GM18520 (cell line): ENCODE data around the gene SEC14L2.
"Not testable (repeated sequence)": the region's sequence is repeated elsewhere in the genome, so short reads cannot be mapped to it uniquely, and the experiment has no call there.

Source experiments
- ATAC-seq: cut with Tn5 transposase; IDR thresholded peaks from one replicate; pipeline ENCODE4 v1.9.1; 2021; ENCODE audit not compliant: unreplicated experiment

The SEC14L2 gene

DNA sequence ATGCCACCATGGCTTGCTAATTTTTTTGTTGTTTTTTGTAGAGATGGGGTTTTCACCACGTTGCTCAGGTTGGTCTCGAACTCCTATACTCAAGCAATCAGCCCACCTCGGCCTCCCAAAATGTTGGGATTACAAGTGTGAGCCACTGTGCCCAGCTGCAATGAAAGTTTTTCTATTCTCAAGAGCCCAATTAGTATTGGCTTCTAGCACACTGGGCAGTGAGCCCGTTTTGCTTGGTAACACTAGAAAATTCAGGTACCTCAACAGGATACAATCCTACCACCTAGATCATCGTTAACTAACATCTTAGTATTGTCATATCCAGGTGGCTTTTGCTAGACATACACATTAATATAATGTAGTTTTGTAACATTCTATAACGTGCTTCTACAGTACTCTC lies 56.0 kb downstream of the SEC14L2 start:
- ATAC-seq, result no peak

DNA sequence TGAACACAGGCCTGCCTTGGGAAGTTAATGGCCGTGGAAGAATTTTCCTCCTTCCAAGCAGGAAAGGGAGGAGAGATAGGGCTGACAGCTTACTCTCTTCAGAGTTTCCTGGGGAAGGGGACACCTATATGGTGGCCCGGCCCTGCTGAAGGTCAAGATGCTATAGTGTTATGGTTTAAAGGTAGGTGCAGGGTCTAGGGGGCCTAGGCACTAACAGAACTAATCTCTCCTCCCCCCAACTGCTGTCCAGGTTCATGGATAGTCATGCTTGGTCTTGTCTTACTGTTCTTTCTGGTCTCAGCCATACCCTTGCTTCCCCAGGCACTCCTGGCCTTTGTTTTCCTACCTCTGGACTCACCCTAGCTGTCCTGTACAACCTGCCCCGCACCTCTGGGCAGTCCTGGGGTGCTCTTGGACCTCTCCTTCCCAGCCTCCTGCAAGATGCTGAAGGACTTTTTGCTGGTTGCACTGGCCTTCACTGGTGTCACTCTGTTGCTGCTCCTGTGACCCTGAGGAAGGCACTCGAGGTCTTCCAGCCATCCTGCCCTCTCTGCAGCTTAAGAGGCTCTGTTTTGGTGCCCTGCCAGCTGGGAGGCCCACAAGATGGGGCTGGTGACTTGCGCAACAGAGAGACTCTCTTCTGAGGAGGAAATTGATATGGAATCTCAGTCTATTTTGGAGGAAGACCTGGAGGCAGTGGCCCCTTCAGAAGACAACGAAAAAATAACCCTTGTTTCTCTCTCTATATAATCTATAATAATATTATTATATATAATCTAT lies 57.1 kb downstream of the SEC14L2 start:
- ATAC-seq, result no peak

DNA sequence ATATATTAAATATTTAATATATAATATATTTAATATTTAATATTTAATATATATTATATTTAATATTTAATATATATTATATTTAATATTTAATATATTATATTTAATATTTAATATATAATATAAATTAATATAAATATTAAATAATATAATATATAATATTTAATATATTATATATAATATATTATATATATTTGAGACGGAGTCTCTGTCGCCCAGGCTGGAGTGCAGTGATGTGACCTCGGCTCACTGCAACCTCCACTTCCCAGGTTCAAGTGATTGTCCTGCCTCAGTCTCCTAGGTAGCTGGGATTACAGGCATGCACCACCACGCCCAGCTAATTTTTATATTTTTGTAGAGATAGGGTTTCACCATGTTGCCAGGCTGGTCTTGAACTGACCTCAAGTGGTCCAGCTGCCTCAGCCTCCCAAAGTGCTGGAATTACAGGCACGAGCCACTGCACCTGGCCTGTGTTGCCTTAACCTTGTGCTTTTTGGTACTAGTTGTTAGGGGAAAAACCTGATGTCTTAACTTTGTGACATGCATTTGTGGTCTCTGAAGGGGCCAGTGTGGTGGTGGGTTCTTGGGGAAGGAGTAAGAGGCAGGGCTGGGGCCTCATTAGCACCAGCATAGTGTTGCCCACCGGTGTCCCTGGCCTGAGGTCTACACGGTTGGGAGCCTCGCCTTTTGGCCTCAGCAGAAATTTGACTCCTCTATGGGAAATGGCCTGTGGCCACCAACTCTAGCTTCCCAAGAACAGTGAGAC lies 58.4 kb downstream of the SEC14L2 start:
- no peak for ATAC-seq

- no peak for ATAC-seq
These were observed 61.2 kb downstream of the SEC14L2 start for GRCh38 chr22:30457981-30458380.

DNA sequence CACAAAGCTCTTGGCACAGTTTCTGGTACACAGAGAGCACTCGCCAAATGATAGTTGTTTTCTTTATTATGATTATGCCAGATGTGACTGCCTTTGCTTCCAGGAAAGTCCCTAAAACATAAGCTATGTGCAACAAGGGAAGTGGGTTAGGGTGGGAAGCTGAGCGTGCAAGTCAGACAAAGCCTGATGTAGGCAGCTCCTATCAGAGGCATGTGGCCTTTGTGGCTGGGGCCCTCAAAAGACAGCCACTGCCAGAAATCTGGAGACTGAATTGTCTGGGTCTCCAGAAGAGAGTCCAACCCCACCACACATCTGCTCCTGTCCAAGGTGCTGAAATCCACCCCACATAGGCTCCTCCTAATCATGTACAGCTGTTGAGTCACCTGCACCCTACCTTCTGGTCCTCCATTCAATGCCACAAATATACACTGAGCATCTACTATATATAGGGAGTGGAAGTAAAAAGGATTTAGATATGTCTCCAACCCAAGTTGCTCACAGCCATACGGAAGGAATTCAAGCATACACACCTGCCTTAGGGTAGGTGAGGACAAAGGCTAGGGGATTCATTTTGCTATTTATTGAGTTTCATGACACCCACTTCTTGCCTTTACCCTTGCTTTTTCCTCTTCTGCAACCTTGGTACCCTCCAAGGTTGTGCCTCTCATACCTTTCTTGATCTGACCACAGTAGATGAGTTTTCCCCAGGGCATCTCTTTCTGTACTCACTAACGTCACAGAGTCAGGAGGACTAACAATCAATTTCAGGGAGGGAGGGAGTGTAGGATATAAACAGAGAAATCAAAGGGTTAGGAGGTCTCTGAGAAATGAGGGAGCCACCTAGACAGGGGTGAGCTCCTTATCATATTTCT lies 62.6 kb downstream of the SEC14L2 start:
- no peak for ATAC-seq

GRCh38 chr22:30460147-30460546 lies 63.3 kb downstream of the SEC14L2 start:
- ATAC-seq, result no peak

DNA sequence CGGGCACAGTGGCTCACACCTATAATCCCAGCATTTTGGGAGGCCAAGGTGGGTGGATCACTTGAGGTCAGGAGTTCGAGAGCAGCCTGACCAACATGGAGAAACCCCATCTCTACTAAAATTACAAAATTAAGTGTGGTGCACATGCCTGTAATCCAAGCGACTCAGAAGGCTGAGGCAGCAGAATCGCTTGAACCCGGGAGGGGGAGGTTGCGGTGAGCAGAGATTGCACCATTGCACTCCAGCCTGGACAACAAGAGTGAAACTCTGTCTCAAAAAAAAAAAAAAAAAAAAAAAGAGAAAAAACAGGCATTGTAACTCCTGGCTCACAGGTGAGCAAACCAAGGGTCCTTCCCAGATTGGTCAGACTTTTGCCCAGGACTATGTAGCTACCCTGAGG lies 63.7 kb downstream of the SEC14L2 start:
- not testable (repeated sequence) for ATAC-seq

GRCh38 chr22:30469165-30469564 lies 72.3 kb downstream of the SEC14L2 start:
- ATAC-seq, result no peak

DNA sequence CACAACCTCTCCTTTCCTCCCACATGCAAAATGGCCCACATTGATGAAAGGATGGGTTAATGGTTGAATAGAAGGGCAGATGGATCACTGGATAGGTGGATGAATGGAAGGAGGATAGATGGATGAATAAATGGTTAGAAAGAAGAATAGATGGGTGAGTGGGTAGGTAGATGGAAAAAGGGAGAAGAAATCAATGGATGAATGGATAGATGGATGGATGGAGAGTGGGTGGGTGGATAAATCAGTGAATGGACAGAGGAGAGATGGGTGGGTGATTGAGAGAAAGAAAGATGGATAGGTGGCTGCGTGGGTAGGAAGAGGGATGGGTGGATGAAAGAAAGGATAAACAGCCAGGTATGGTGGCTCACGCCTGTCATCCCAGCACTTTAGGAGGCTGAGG lies 73.8 kb downstream of the SEC14L2 start:
- no peak for ATAC-seq

GRCh38 chr22:30471616-30472318 lies 74.9 kb downstream of the SEC14L2 start, which contains the start of gene SEC14L3:
Gene SEC14L3, minus strand, starts transcription at chr22:30472017. Its CDS starts 59 bp downstream, at chr22:30471958.
- no peak for ATAC-seq

GRCh38 chr22:30472994-30473720 lies 76.3 kb downstream of the SEC14L2 start:
- ATAC-seq, result no peak

GRCh38 chr22:30474121-30474520 lies 77.3 kb downstream of the SEC14L2 start:
- ATAC-seq, result no peak
